K562 (cell line): ENCODE results near the gene ATL1. TPM values are rescaled to one million over a fixed set of nuclear protein-coding genes. Genes with fewer than 3 reads are reported as not detected.

ENCODE experiments used
- ATAC-seq: fragments of 200-7000 bp; cut with Tn5 transposase; 3 replicates; pipeline ENCODE4 v1.9.1; 2020; ENCODE audit warnings: moderate library complexity
- BruUV-seq: library from RNA; stranded (reverse); fragments of 400-500 nt; replicated peaks from 2 replicates; lab custom pipeline; 2021; lab: Mats Ljungman, UMichigan
- CTCF ChIA-PET: fragments of 300-600 bp; formaldehyde crosslinking; extraction: SDS; loops from one replicate; lab custom pipeline; 2021; ENCODE audit warnings: low intra/inter-chr PET ratio; lab: Yijun Ruan, JAX
- POLR2A ChIA-PET: fragments of 300-600, 350-650 bp; sonication (Branson Sonifier 250); formaldehyde crosslinking; extraction: SDS; loops from one replicate; lab custom pipeline; 2021; ENCODE audit warnings: antibody characterized with exemption, inconsistent platforms; lab: Yijun Ruan, JAX
- DNase-seq, 4 experiments: peaks; one replicate each; pipeline versions ENCODE4 v3.0.0 to v3.0.0-alpha.2; 2011 to 2018; ENCODE audit warnings: low spot score in 3 of 4, mixed read lengths in 3 of 4; ENCODE audit errors: extremely low read depth in 1 of 4
- FAIRE-seq: peaks from 2 replicates; lab custom pipeline; 2011; peaks lifted over from hg19 to GRCh38; lab: Jason Lieb, UNC
- H2AFZ ChIP-seq: 2 replicates; pipeline ENCODE4 v1.6.0; 2011; ENCODE audit warnings: low read depth, low read length, control low read depth, inconsistent platforms
- H3K27ac ChIP-seq: fragments of 200-600 bp; 3 replicates; pipeline ENCODE4 v1.8.0; 2011; ENCODE audit warnings: low read depth, mild to moderate bottlenecking, control low read depth, inconsistent platforms, low read length, moderate library complexity, mixed read lengths; ENCODE audit errors: extremely low read depth
- H3K27me3 ChIP-seq, 2 experiments: fragments of 300-600 bp in 1 of 2; 2 replicates in 1 of 2; 3 replicates in 1 of 2; pipeline versions ENCODE4 v1.6.0 to v1.8.0; 2011; ENCODE audit warnings: inconsistent platforms in 2 of 2, low read length in 2 of 2, mild to moderate bottlenecking in 1 of 2, mixed read lengths in 1 of 2, moderate library complexity in 1 of 2; ENCODE audit not compliant: control insufficient read depth in 2 of 2, insufficient read depth in 2 of 2
- H3K36me3 ChIP-seq: fragments of 300-600 bp; 3 replicates; pipeline ENCODE4 v1.8.0; 2011; ENCODE audit warnings: mild to moderate bottlenecking, low read length, inconsistent platforms; ENCODE audit not compliant: control insufficient read depth, insufficient read depth
- H3K4me1 ChIP-seq, 2 experiments: fragments of 200-600 bp in 1 of 2; replicated peaks in 1 of 2; 2 replicates in 1 of 2; 3 replicates in 1 of 2; pipeline versions ENCODE4 v1.5.1 to v1.8.0; 2011; ENCODE audit warnings: inconsistent platforms in 2 of 2, low read length in 2 of 2, mild to moderate bottlenecking in 1 of 2, mixed read lengths in 1 of 2, moderate library complexity in 1 of 2; ENCODE audit not compliant: control insufficient read depth in 2 of 2, insufficient read depth in 2 of 2
- H3K4me2 ChIP-seq: 2 replicates; pipeline ENCODE4 v1.6.1; 2011; ENCODE audit warnings: low read length, control low read depth, inconsistent platforms, mixed read lengths; ENCODE audit not compliant: insufficient read depth
- H3K4me3 ChIP-seq: fragments of 200-600 bp; sonication (generic), shearing (Covaris generic); 2 replicates; pipeline ENCODE4 v1.5.1; 2016; ENCODE audit warnings: control low read depth, inconsistent platforms
- H3K79me2 ChIP-seq: fragments of 200-600 bp; 3 replicates; pipeline ENCODE4 v1.8.0; 2011; ENCODE audit warnings: low read length, inconsistent platforms; ENCODE audit not compliant: control insufficient read depth, insufficient read depth
- H3K9ac ChIP-seq, 2 experiments: 2 replicates each; pipeline versions ENCODE4 v1.6.0 to v1.6.1; 2011; ENCODE audit warnings: low read depth in 2 of 2, low read length in 2 of 2, control low read depth in 1 of 2, inconsistent platforms in 1 of 2, mild to moderate bottlenecking in 1 of 2, mixed read lengths in 1 of 2; ENCODE audit not compliant: insufficient read depth in 1 of 2
- H3K9me1 ChIP-seq: one replicate; pipeline ENCODE4 v1.6.0; 2011; ENCODE audit warnings: inconsistent platforms, mild to moderate bottlenecking, low read length, moderate library complexity; ENCODE audit not compliant: control insufficient read depth, insufficient read depth
- H3K9me3 ChIP-seq: replicated peaks from 2 replicates; pipeline ENCODE4 v1.5.1; 2011; ENCODE audit warnings: low read depth, low read length, inconsistent platforms; ENCODE audit not compliant: control insufficient read depth, insufficient read depth
- H4K20me1 ChIP-seq: replicated peaks from 2 replicates; pipeline ENCODE4 v1.6.1; 2011; ENCODE audit warnings: low read length, inconsistent platforms, mixed read lengths; ENCODE audit not compliant: control insufficient read depth, insufficient read depth
- CBX8 ChIP-seq: fragments of 200-600 bp; sonication (generic); IDR thresholded peaks from 2 replicates; pipeline ENCODE4 v1.6.1; 2012; ENCODE audit warnings: borderline replicate concordance, mixed run types, low read depth, mild to moderate bottlenecking, moderate library complexity, mixed read lengths, low read length, control low read depth, inconsistent platforms; ENCODE audit not compliant: poor library complexity, severe bottlenecking; ENCODE audit errors: extremely low read depth
- DNMT1 ChIP-seq: fragments of 450-650 bp; IDR thresholded peaks from 2 replicates; pipeline ENCODE4 v1.6.1; 2016; ENCODE audit warnings: antibody characterized with exemption, mild to moderate bottlenecking
- HLTF ChIP-seq: fragments of 450-650 bp; IDR thresholded peaks from 2 replicates; pipeline ENCODE4 v1.6.1; 2016
- MEF2A ChIP-seq: IDR thresholded peaks from 2 replicates; pipeline ENCODE4 v1.6.1; 2011; ENCODE audit warnings: low read depth, mild to moderate bottlenecking, low read length, moderate library complexity; ENCODE audit not compliant: control insufficient read depth
- MXI1 ChIP-seq: IDR thresholded peaks from 2 replicates; pipeline ENCODE4 v1.6.1; 2011; ENCODE audit warnings: low read depth, mild to moderate bottlenecking, improper control_type of control experiment, low read length
- PCBP2 ChIP-seq: fragments of 200-400 bp; formaldehyde crosslinking; IDR thresholded peaks from 2 replicates; pipeline ENCODE4 v1.6.1; 2018; ENCODE audit warnings: low read length, low read depth, mild to moderate bottlenecking, moderate library complexity; ENCODE audit not compliant: poor library complexity, severe bottlenecking
- POLR2G ChIP-seq: fragments of 200-400 bp; formaldehyde crosslinking; IDR thresholded peaks from 2 replicates; pipeline ENCODE4 v1.6.1; 2017; ENCODE audit warnings: low read depth, mild to moderate bottlenecking, antibody characterized with exemption, low read length, moderate library complexity
- RNF2 ChIP-seq: sonication (generic); IDR thresholded peaks from 2 replicates; pipeline ENCODE4 v1.6.1; 2016
- TEAD1 ChIP-seq, 2 experiments: fragments of 450-650 bp in 1 of 2; sonication (generic) in 1 of 2; formaldehyde crosslinking; IDR thresholded peaks; 2 replicates each; pipeline versions ENCODE4 v1.4.0 to v1.8.0; 2020 to 2022; ENCODE audit warnings: mild to moderate bottlenecking in 2 of 2, missing genetic modification reagents in 1 of 2
- WGBS: fragments of 100-300 bp; shearing (Covaris generic); methylation state at CpG from one replicate; pipeline ENCODE4 v1.1.6; 2016; ENCODE audit warnings: low coverage, mixed read lengths; ENCODE audit not compliant: insufficient coverage; ENCODE audit errors: missing lambda C conversion rate; 5-methylcytosine and 5-hydroxymethylcytosine counted together
- in situ Hi-C: fragments of 300-500 bp; cut with MboI; formaldehyde crosslinking; loops from 4 replicates; pipeline ENCODE4 v1.15.0; 2018; ENCODE audit warnings: inconsistent platforms, mixed read lengths
- intact Hi-C: fragments of 100-400 bp; cut with micrococcal nuclease; formaldehyde crosslinking; loops from 2 replicates; pipeline ENCODE4 v1.14.2; 2022
- polyA plus RNA-seq, 8 experiments: library from polyadenylated mRNA; depleted of rRNA in 4 of 8; stranded (reverse) in 5 of 8; unstranded in 3 of 8; fragments of >200 nt; fragmentation: Nextera tagmentation in 2 of 8; fragmentation: Illumina TruSeq in 1 of 8; extraction: Ambion mirVana in 2 of 8; extraction: Trizol in 1 of 8; gene quantifications; 2 replicates each; pipeline versions ENCODE4 v1.2.1 to v1.2.3, GENCODE V29; 2011 to 2014; ENCODE audit warnings: inconsistent platforms in 1 of 8, missing spikeins in 1 of 8
- total RNA-seq, 7 experiments: library from RNA; depleted of rRNA in 6 of 7; stranded (reverse); fragments of >200 nt in 6 of 7; fragmentation: Illumina TruSeq in 2 of 7; extraction: Trizol in 2 of 7; gene quantifications; 2 replicates each; pipeline versions ENCODE4 v1.2.1 to v1.2.3, GENCODE V29; 2011 to 2021; ENCODE audit warnings: low replicate concordance in 1 of 7
- TF ChIP-seq, protein P1 (sequence below): fragments of 450-650 bp; conservative IDR thresholded peaks from 2 replicates; pipeline ENCODE4 v1.6.1; 2016; ENCODE audit warnings: missing genetic modification characterization, low read depth, mild to moderate bottlenecking, missing compliant biosample characterization, moderate library complexity
- TF ChIP-seq, protein P2 (sequence below): sonication (generic); formaldehyde crosslinking; IDR thresholded peaks from 2 replicates; pipeline ENCODE4 v1.8.0; 2023; ENCODE audit warnings: missing genetic modification reagents, mild to moderate bottlenecking, borderline replicate concordance

ATL1 gene
- total and polyA plus RNA-seq, 9 of the 15 experiments (the other 6 are each of a cell fraction or from before 2014, with no cell fraction given): 0.04 to 0.16 (median 0.07) TPM; not detected in 4

DNA sequence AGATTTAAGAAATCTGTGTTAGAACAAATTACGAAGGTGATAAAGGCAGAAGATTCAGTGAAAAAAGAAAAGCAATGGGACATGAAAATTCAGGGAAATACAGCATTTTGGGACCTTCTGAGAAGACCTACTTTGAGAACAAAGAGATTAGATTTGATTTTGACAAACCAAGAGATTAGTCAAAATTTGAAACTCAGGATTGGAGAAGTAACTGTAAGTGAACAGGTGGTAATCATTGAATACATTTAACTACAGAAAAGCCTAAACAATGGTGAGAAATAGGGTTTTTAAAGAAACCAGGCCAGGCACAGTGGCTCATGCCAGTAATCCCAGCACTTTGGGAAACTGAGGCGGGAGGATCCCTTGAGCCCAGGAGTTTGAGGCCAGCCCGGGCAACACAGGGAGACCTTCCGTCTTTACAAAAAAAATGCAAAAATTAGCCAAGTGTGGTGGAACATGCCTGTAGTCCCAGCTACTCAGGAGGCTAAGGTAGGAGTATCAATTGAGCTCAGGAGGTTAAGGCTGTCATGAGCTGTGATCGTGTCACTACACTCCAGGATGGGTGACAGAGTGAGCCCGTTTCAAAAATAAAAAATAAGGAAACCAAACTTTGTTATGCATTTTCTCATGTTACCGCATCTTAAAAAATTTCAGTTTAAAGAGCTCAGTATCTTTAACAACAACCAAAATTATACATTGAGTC lies 117.0 kb downstream of the ATL1 start:
- BruUV-seq: no TSS peak
- Histone ChIP-seq H4K20me1 (no peaks in the 10 kb centered on the region), H3K27ac (no peak overlapping the region), H3K9me3 (no peaks in the 10 kb centered on the region), H2AFZ (peak overlapping the region; percentile 15; the same call in 1 of the 2 replicates), H3K4me3 (no peak overlapping the region), H3K27me3 (no peaks in the 10 kb centered on the region), H3K9ac (no peak overlapping the region), H3K4me2 (no peak overlapping the region), H3K36me3 (no peaks in the 10 kb centered on the region), H3K79me2 (no peaks in the 10 kb centered on the region), H3K4me1 (no peaks in the 10 kb centered on the region; a peak in 1 of 5 replicates), H3K9me1 (no peaks in the 10 kb centered on the region)
- POLR2A ChIA-PET: interaction anchor here (0.5 to 0.6 kb wide), 3 partner anchors 14 to 1786 kb away, joined by 3 read pairs; no protein-coding TSS in a partner anchor
- CTCF ChIA-PET: no interaction called here
- DNase-seq (no peak), FAIRE-seq (no peak), ATAC-seq (no peak)
- in situ Hi-C loops: no loop called here
- intact Hi-C loops: no loop called here
- 28% methylated on average over 6 of the region's 7 CpGs for WGBS
- TF ChIP-seq, protein P1, sequence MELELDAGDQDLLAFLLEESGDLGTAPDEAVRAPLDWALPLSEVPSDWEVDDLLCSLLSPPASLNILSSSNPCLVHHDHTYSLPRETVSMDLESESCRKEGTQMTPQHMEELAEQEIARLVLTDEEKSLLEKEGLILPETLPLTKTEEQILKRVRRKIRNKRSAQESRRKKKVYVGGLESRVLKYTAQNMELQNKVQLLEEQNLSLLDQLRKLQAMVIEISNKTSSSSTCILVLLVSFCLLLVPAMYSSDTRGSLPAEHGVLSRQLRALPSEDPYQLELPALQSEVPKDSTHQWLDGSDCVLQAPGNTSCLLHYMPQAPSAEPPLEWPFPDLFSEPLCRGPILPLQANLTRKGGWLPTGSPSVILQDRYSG: no peak
- TF ChIP-seq TEAD1 (CRISPR knock-in tag; IDR thresholded peaks at IDR 0.05): no peak
- TF ChIP-seq MEF2A: no peak
- TF ChIP-seq, protein P2, sequence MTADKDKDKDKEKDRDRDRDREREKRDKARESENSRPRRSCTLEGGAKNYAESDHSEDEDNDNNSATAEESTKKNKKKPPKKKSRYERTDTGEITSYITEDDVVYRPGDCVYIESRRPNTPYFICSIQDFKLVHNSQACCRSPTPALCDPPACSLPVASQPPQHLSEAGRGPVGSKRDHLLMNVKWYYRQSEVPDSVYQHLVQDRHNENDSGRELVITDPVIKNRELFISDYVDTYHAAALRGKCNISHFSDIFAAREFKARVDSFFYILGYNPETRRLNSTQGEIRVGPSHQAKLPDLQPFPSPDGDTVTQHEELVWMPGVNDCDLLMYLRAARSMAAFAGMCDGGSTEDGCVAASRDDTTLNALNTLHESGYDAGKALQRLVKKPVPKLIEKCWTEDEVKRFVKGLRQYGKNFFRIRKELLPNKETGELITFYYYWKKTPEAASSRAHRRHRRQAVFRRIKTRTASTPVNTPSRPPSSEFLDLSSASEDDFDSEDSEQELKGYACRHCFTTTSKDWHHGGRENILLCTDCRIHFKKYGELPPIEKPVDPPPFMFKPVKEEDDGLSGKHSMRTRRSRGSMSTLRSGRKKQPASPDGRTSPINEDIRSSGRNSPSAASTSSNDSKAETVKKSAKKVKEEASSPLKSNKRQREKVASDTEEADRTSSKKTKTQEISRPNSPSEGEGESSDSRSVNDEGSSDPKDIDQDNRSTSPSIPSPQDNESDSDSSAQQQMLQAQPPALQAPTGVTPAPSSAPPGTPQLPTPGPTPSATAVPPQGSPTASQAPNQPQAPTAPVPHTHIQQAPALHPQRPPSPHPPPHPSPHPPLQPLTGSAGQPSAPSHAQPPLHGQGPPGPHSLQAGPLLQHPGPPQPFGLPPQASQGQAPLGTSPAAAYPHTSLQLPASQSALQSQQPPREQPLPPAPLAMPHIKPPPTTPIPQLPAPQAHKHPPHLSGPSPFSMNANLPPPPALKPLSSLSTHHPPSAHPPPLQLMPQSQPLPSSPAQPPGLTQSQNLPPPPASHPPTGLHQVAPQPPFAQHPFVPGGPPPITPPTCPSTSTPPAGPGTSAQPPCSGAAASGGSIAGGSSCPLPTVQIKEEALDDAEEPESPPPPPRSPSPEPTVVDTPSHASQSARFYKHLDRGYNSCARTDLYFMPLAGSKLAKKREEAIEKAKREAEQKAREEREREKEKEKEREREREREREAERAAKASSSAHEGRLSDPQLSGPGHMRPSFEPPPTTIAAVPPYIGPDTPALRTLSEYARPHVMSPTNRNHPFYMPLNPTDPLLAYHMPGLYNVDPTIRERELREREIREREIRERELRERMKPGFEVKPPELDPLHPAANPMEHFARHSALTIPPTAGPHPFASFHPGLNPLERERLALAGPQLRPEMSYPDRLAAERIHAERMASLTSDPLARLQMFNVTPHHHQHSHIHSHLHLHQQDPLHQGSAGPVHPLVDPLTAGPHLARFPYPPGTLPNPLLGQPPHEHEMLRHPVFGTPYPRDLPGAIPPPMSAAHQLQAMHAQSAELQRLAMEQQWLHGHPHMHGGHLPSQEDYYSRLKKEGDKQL: no peak
- no peak for TF ChIP-seq MXI1
- TF ChIP-seq CBX8: no peak
- no peak for TF ChIP-seq PCBP2
- TF ChIP-seq HLTF: no peak
- no peak for TF ChIP-seq POLR2G
- no peak for TF ChIP-seq RNF2
- no peak for TF ChIP-seq DNMT1
